ENCODE results near the gene ADORA1.

Gene ADORA1

DNA sequence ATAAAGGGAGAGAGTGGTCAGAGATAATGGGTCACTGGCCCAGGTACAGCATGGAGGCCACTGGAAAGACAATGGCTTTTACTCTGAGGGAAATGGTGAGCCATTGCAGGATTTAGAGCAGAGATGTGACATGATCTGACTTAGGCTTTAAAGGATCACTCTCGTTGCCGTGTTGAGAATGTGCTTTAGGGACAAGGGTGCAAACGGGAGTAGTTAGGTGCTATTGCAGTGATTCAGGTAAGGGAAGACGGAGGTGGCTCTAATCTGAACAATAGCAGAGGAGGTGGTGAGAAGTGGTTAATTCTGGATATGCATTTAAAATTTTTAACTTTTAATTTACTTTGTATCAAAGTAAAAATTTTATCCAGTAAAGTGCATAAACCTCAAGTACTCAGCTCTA is 9.8 kb downstream of the ADORA1 start:
- H3K27ac ChIP-seq (ENCODE audit: low read length): no peak overlapping the region
- no peak overlapping the region for H3K4me3 ChIP-seq (ENCODE audit: low read depth in 1 of 2, low read length in 2 of 2)
- no peak for DNase-seq
- H3K27me3 ChIP-seq (ENCODE audit: insufficient read depth, low read length, poor library complexity): peaks cover 47% of the 10 kb centered on the region
- H3K36me3 ChIP-seq (ENCODE audit: insufficient read depth, low read length): no peaks in the 10 kb centered on the region
- H3K9me3 ChIP-seq (ENCODE audit: insufficient read depth, low read length, severe bottlenecking): no peaks in the 10 kb centered on the region
- no peak overlapping the region for H2AFZ ChIP-seq (ENCODE audit: low read depth, low read length)
- H3K4me1 ChIP-seq (ENCODE audit: insufficient read depth, low read length): no peaks in the 10 kb centered on the region
- no peak for ATAC-seq (ENCODE audit: insufficient read depth, low read depth)
- no peak overlapping the region for H3K9ac ChIP-seq (ENCODE audit: low read depth, low read length)
- no peak overlapping the region for H3K4me2 ChIP-seq (ENCODE audit: insufficient read depth, low read length)
- TF ChIP-seq, protein P1, sequence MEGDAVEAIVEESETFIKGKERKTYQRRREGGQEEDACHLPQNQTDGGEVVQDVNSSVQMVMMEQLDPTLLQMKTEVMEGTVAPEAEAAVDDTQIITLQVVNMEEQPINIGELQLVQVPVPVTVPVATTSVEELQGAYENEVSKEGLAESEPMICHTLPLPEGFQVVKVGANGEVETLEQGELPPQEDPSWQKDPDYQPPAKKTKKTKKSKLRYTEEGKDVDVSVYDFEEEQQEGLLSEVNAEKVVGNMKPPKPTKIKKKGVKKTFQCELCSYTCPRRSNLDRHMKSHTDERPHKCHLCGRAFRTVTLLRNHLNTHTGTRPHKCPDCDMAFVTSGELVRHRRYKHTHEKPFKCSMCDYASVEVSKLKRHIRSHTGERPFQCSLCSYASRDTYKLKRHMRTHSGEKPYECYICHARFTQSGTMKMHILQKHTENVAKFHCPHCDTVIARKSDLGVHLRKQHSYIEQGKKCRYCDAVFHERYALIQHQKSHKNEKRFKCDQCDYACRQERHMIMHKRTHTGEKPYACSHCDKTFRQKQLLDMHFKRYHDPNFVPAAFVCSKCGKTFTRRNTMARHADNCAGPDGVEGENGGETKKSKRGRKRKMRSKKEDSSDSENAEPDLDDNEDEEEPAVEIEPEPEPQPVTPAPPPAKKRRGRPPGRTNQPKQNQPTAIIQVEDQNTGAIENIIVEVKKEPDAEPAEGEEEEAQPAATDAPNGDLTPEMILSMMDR (IDR thresholded peaks at IDR 0.05; ENCODE audit: borderline replicate concordance, extremely low read depth, low read length, poor library complexity, severe bottlenecking): no peak
- TF ChIP-seq EZH2 (IDR thresholded peaks at IDR 0.05; ENCODE audit: borderline replicate concordance, low read depth, low read length, severe bottlenecking): no peak
- no peaks in the 10 kb centered on the region; the same call in 1 of the 2 replicates for H4K20me1 ChIP-seq (ENCODE audit: insufficient read depth, low read length)
- H3K79me2 ChIP-seq (ENCODE audit: insufficient read depth, low read length): no peaks in the 10 kb centered on the region

DNA sequence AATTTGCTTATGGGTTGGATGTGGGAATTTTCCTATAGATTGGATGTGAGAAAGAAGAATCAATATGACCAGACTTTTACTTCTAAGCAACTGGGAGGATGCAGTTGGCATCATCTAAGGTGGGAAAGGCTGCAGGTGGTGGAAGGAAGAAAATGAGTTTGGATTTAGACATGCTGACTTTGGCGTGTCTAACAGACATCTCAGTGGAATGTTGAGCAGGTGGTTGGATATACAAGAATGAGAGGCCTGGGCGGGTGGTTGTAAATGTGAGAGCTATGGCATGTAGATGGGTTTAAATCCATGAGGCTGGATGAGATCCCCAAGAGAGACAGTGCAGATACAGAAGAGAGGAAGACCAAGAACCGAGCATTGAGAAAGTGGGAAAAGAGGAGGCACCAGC is 10.5 kb downstream of the ADORA1 start:
- Histone ChIP-seq H2AFZ (ENCODE audit: low read depth, low read length) (no peak overlapping the region), H3K9me3 (ENCODE audit: insufficient read depth, low read length, severe bottlenecking) (no peaks in the 10 kb centered on the region), H3K27ac (ENCODE audit: low read length) (no peak overlapping the region), H3K4me3 (ENCODE audit: low read depth in 1 of 2, low read length in 2 of 2) (no peak overlapping the region), H3K27me3 (ENCODE audit: insufficient read depth, low read length, poor library complexity) (peaks cover 47% of the 10 kb centered on the region), H3K9ac (ENCODE audit: low read depth, low read length) (no peak overlapping the region), H3K79me2 (ENCODE audit: insufficient read depth, low read length) (no peaks in the 10 kb centered on the region), H3K36me3 (ENCODE audit: insufficient read depth, low read length) (no peaks in the 10 kb centered on the region), H3K4me1 (ENCODE audit: insufficient read depth, low read length) (no peaks in the 10 kb centered on the region), H4K20me1 (ENCODE audit: insufficient read depth, low read length) (no peaks in the 10 kb centered on the region; the same call in 1 of the 2 replicates), H3K4me2 (ENCODE audit: insufficient read depth, low read length) (no peak overlapping the region)
- ATAC-seq (ENCODE audit: insufficient read depth, low read depth) (no peak), DNase-seq (no peak)
- TF ChIP-seq, protein P1 (IDR thresholded peaks at IDR 0.05; ENCODE audit: borderline replicate concordance, extremely low read depth, low read length, poor library complexity, severe bottlenecking): no peak
- no peak for TF ChIP-seq EZH2 (IDR thresholded peaks at IDR 0.05; ENCODE audit: borderline replicate concordance, low read depth, low read length, severe bottlenecking)

DNA sequence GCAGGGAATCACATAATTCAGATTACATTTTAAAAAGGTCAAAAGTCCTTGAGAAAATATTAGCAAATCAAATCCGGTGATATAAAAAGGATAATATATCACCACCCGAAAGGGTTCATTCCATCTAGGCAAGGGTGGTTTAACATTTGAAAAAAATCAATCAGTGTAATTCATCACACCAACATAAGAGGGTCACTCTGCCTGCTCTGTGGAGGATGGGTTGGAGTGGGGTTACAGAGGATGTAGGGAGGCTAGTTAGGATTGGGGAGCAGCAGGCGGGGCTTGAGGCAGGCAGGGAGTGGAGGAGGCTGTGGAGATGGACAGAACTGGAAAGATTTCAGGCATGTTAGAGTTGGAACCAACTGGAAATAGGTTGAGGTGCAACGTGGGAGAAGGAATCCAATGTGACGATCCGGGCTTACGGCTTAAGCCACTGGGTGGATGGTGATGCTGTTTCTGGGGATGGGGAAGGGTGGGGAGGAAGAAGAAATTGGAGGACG is 12.5 kb downstream of the ADORA1 start:
- TF ChIP-seq, protein P1 (IDR thresholded peaks at IDR 0.05; ENCODE audit: borderline replicate concordance, extremely low read depth, low read length, poor library complexity, severe bottlenecking): no peak
- TF ChIP-seq EZH2 (IDR thresholded peaks at IDR 0.05; ENCODE audit: borderline replicate concordance, low read depth, low read length, severe bottlenecking): no peak
- Histone ChIP-seq H3K9ac (ENCODE audit: low read depth, low read length) (no peak overlapping the region), H4K20me1 (ENCODE audit: insufficient read depth, low read length) (no peaks in the 10 kb centered on the region; the same call in 1 of the 2 replicates), H2AFZ (ENCODE audit: low read depth, low read length) (no peak overlapping the region), H3K27ac (ENCODE audit: low read length) (no peak overlapping the region), H3K4me1 (ENCODE audit: insufficient read depth, low read length) (no peaks in the 10 kb centered on the region), H3K4me3 (ENCODE audit: low read depth in 1 of 2, low read length in 2 of 2) (no peak overlapping the region), H3K9me3 (ENCODE audit: insufficient read depth, low read length, severe bottlenecking) (no peaks in the 10 kb centered on the region), H3K27me3 (ENCODE audit: insufficient read depth, low read length, poor library complexity) (peaks cover 52% of the 10 kb centered on the region), H3K4me2 (ENCODE audit: insufficient read depth, low read length) (no peak overlapping the region), H3K79me2 (ENCODE audit: insufficient read depth, low read length) (no peaks in the 10 kb centered on the region), H3K36me3 (ENCODE audit: insufficient read depth, low read length) (no peaks in the 10 kb centered on the region)
- ATAC-seq (ENCODE audit: insufficient read depth, low read depth) (no peak), DNase-seq (no peak)
